SU-DHL-6 (cell line): ENCODE measurements around the gene CGB7.

Experiments used
- EZH2phosphoT487 ChIP-seq: fragments of 200-600 bp; sonication (generic), shearing (Covaris generic); conservative IDR thresholded peaks from 2 replicates; pipeline ENCODE4 v1.6.1; 2018; ENCODE audit warnings: mild to moderate bottlenecking, antibody characterized with exemption, low read length, moderate library complexity, mixed read lengths
- TF ChIP-seq, protein P1 (sequence below): fragments of 200-600 bp; sonication (generic); IDR thresholded peaks from one replicate; pipeline ENCODE4 v1.5.1; 2017; ENCODE audit warnings: antibody characterized with exemption, mild to moderate bottlenecking, low read length, moderate library complexity; ENCODE audit not compliant: insufficient read depth, poor library complexity, severe bottlenecking

DNA sequence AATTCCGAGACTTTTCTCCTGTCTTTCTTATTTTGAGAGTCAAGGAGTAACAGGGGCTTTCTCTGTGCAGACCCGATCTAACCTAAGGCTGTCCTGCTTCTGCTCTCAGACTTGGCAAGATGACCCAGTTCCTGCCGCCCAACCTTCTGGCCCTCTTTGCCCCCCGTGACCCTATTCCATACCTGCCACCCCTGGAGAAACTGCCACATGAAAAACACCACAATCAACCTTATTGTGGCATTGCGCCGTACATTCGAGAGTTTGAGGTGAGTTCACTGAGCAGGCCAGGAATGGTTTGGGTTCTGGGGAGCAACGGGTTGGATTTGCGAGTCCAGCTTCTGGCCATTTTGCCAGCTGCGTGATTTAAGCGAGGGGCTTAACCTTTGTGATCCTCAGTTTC lies 28.7 kb upstream of the CGB7 start:
- TF ChIP-seq, protein P1, sequence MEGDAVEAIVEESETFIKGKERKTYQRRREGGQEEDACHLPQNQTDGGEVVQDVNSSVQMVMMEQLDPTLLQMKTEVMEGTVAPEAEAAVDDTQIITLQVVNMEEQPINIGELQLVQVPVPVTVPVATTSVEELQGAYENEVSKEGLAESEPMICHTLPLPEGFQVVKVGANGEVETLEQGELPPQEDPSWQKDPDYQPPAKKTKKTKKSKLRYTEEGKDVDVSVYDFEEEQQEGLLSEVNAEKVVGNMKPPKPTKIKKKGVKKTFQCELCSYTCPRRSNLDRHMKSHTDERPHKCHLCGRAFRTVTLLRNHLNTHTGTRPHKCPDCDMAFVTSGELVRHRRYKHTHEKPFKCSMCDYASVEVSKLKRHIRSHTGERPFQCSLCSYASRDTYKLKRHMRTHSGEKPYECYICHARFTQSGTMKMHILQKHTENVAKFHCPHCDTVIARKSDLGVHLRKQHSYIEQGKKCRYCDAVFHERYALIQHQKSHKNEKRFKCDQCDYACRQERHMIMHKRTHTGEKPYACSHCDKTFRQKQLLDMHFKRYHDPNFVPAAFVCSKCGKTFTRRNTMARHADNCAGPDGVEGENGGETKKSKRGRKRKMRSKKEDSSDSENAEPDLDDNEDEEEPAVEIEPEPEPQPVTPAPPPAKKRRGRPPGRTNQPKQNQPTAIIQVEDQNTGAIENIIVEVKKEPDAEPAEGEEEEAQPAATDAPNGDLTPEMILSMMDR, result no peak
- no peak for TF ChIP-seq EZH2phosphoT487
